Bronchial epithelial cell (primary cell): ENCODE results near the gene PLCE1. TPM values are rescaled to one million over a fixed set of nuclear protein-coding genes. Genes with fewer than 3 reads are reported as not detected.

Source experiments
- DNase-seq: peaks from one replicate; pipeline ENCODE4 v3.0.0-alpha.2; 2010; ENCODE audit warnings: low read depth
- FAIRE-seq: peaks from 2 replicates; lab custom pipeline; 2011; peaks lifted over from hg19 to GRCh38; lab: Jason Lieb, UNC
- H3K27me3 ChIP-seq: 2 replicates; pipeline ENCODE4 v1.5.1; 2011; ENCODE audit warnings: low read length; ENCODE audit not compliant: control insufficient read depth, insufficient read depth
- H3K36me3 ChIP-seq: 2 replicates; pipeline ENCODE4 v1.5.1; 2011; ENCODE audit warnings: low read length; ENCODE audit not compliant: control insufficient read depth, insufficient read depth
- H3K4me3 ChIP-seq: 2 replicates; pipeline ENCODE4 v1.5.1; 2011; ENCODE audit warnings: mild to moderate bottlenecking, low read depth, low read length, control low read depth
- total RNA-seq: library from RNA; depleted of rRNA; stranded (reverse); fragments of >200 nt; gene quantifications from 2 replicates; pipeline ENCODE4 v1.2.1, GENCODE V29; 2014
- TF ChIP-seq, protein P1 (sequence below): IDR thresholded peaks from 2 replicates; pipeline ENCODE4 v1.5.1; 2011; ENCODE audit warnings: mild to moderate bottlenecking, moderate library complexity, low read length, control low read depth, inconsistent platforms; ENCODE audit not compliant: insufficient read depth, severe bottlenecking

The PLCE1 gene
- total RNA-seq, 1 donor from 2014 or later = 0.26 TPM

DNA sequence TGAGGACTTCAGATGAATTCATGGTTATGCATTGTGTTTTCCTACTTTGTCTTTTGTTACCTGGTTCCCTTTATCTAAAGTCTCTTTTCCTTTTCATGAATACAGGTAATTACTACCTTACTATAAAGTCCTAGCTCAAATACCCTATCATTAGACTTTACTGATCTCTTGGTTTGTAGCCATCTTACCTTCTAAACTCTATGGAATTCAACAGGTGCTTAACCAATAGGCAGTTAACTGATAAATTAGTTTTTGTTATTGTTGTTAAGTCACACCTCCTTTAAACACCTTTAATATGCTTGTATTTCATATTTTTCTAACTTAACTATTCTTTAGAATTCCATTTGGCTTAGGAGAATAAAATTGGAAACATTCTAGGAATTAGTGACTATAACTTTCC, 30.7 kb downstream of the PLCE1 start:
- H3K4me3 ChIP-seq = no peak overlapping the region
- no peak for FAIRE-seq

DNA sequence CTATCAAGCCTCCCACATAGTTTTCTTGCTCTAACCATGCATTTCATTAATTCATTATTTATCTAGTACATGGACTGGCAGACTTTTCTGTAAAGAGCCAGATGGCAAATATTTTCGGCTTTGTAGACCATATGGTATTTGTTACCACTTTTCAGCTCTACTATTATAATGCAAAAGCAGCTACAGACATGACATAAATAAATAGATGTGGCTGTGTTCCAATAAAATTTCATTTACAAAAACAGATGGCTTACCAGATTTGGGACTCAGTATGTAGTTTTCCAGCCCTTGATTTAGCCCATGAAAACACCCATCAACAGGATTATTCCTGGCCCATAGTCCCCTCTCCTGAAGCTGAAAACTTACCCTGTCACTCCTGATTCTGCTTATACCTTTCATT, 32.1 kb downstream of the PLCE1 start:
- H3K36me3 ChIP-seq = no peaks in the 10 kb centered on the region
- FAIRE-seq = no peak

More for the DNA sequence above, 30.7 kb downstream of the PLCE1 start:
- TF ChIP-seq, protein P1, sequence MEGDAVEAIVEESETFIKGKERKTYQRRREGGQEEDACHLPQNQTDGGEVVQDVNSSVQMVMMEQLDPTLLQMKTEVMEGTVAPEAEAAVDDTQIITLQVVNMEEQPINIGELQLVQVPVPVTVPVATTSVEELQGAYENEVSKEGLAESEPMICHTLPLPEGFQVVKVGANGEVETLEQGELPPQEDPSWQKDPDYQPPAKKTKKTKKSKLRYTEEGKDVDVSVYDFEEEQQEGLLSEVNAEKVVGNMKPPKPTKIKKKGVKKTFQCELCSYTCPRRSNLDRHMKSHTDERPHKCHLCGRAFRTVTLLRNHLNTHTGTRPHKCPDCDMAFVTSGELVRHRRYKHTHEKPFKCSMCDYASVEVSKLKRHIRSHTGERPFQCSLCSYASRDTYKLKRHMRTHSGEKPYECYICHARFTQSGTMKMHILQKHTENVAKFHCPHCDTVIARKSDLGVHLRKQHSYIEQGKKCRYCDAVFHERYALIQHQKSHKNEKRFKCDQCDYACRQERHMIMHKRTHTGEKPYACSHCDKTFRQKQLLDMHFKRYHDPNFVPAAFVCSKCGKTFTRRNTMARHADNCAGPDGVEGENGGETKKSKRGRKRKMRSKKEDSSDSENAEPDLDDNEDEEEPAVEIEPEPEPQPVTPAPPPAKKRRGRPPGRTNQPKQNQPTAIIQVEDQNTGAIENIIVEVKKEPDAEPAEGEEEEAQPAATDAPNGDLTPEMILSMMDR = no peak
- no peak for DNase-seq
- no peaks in the 10 kb centered on the region for H3K27me3 ChIP-seq
- no peaks in the 10 kb centered on the region for H3K36me3 ChIP-seq

DNA sequence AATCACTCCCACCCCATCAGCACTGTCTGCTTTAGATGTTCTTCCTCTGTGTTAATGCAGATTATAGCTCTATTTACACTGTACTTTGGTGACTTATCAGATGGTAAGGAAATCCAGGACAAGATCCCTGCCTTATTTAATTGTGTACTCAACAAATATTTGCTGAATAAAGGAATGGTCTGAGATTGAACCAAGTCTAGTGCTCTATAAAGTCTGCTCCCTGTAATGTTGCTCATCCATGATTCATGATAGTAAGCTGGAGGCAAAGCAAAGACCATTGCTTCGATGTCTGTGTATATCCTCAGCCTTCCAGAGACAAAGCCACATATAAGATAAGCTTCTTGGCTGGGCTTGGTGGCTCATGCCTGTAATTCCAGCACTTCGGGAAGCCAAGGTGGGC, 33.5 kb downstream of the PLCE1 start:
- TF ChIP-seq, protein P1 = no peak
- FAIRE-seq (no peak), DNase-seq (peak; percentile 42)
- H3K36me3 ChIP-seq = no peaks in the 10 kb centered on the region
- no peak overlapping the region for H3K4me3 ChIP-seq
- no peaks in the 10 kb centered on the region for H3K27me3 ChIP-seq

More for the DNA sequence above, 32.1 kb downstream of the PLCE1 start:
- TF ChIP-seq, protein P1 = no peak
- Histone ChIP-seq H3K27me3 (no peaks in the 10 kb centered on the region), H3K4me3 (no peak overlapping the region)
- no peak for DNase-seq

DNA sequence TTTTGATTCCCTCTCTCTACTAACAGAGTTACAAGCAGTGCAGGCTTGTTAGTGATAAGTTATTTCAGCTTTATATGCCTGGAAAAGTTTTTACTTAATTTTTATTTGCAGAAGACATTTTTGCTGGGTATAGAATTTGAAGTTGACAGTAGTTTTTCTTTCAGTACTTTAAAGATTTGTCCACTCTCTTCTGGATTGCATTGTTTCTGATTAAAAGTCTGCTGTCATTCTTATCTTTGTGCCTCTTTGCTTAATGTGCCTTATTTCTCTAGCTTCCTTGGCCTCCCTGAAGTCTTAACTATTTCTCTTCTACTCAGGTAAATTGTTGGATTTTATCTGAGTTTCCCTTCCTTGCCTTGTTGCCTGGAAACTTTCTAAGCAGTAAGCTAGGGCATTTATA, 36.2 kb downstream of the PLCE1 start:
- DNase-seq (no peak), FAIRE-seq (no peak)
- H3K27me3 ChIP-seq = no peaks in the 10 kb centered on the region
- no peak overlapping the region for H3K4me3 ChIP-seq
- no peaks in the 10 kb centered on the region for H3K36me3 ChIP-seq
- TF ChIP-seq, protein P1 = no peak

DNA sequence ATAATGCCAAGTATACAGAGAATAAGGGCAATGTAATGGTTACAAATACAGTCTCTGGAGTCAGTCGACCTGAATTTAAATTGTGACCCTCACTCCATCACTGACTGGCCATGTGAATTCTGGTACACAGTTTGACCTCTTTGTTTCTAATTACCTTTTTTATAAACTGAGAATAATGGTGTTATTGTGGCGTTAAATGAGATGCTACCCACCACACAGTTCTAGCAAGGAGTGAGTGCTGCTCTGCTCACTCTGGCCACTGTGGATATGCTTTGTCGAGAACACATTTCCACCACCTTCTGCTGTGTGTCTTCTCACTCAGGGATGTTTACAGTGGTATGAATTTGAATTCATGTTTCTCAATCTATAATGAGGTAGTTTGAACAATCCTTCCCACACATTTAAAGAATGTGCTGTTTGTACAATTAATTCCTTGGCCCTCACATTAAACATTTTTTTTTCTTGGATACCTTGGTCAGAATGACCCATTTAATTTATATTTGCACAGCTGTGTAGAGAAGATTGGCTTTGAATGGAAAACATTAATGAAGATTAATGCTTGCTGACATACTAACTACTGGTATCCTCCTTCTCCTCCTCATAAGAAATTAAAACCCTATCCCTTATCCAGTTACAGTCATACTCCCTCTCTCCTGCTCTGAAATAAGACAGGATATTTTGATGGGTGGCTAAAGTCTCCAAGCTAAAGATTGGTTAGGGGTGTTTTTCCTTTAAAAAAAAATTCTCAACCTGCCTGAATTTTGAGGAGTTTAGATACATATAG, 42.4 kb downstream of the PLCE1 start:
- no peak for FAIRE-seq
- Histone ChIP-seq H3K36me3 (no peaks in the 10 kb centered on the region), H3K4me3 (no peak overlapping the region), H3K27me3 (no peaks in the 10 kb centered on the region)
- TF ChIP-seq, protein P1 = no peak
- DNase-seq = no peak

DNA sequence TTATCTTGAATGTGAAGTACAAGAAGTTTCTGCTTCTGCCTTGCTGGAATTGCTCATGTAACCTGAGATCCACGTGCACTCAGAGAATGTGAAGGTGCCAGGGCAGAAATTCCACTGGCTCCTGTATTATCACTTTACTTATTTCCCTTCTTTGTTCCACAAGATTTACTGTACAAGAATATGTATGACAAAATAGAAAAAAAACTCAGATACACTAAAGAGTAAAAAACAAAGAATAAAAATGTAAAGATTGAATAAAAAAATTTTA, 43.0 kb downstream of the PLCE1 start:
- no peak for FAIRE-seq
- Histone ChIP-seq H3K4me3 (no peak overlapping the region), H3K27me3 (no peaks in the 10 kb centered on the region), H3K36me3 (no peaks in the 10 kb centered on the region)
- no peak for DNase-seq
- TF ChIP-seq, protein P1 = no peak
